HL-60/S4 treated with retinoic acid at 250 ng/mL for 4 days and 3 days (cell line): ENCODE results near the gene MUC20.
"Not testable (repeated sequence)": the region's sequence is repeated elsewhere in the genome, so short reads cannot be mapped to it uniquely, and the experiment has no call there.

Experiments
- in situ Hi-C: fragments of 300-500 bp; cut with MboI; formaldehyde crosslinking; loops from 2 replicates; pipeline ENCODE4 v1.7.0; 2022; ENCODE audit warnings: low sequenced_read_pairs

MUC20 gene, protein sequence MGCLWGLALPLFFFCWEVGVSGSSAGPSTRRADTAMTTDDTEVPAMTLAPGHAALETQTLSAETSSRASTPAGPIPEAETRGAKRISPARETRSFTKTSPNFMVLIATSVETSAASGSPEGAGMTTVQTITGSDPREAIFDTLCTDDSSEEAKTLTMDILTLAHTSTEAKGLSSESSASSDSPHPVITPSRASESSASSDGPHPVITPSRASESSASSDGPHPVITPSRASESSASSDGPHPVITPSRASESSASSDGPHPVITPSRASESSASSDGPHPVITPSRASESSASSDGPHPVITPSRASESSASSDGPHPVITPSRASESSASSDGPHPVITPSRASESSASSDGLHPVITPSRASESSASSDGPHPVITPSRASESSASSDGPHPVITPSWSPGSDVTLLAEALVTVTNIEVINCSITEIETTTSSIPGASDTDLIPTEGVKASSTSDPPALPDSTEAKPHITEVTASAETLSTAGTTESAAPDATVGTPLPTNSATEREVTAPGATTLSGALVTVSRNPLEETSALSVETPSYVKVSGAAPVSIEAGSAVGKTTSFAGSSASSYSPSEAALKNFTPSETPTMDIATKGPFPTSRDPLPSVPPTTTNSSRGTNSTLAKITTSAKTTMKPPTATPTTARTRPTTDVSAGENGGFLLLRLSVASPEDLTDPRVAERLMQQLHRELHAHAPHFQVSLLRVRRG

DNA sequence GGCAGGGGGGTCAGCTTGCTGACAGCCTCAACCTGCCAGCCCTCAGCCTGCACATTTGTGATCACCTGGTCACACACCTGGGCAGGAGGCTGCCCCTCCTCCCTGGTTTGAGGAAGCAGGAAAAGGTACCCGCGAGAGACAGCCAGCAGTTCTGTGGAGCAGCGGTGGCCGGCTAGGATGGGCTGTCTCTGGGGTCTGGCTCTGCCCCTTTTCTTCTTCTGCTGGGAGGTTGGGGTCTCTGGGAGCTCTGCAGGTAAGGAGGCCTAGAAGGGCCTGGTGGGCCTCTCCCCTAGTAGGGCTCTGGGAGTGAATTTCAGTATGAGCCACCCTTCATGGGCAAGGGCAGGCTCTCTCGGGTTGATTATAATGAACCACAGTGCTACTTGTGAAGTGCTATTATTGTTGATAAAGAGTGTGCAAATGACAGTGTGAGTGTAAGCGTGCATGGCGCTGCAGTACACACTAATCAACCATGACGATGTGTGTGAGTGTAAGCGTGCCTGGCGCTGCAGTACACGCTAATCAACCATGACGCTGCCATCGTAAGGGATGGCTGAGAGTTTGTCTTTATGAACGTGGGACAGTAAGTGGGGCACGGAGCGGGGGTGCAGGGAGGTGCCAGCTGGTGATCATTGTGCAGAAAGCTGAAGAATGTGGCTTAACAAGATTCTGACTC lies at the start of gene MUC20:
MUC20 (plus strand) TSS at position 148 of the 676 bp plus-strand sequence; CDS start at position 178, 30 bp downstream.
- in situ Hi-C loops = not testable (repeated sequence)

DNA sequence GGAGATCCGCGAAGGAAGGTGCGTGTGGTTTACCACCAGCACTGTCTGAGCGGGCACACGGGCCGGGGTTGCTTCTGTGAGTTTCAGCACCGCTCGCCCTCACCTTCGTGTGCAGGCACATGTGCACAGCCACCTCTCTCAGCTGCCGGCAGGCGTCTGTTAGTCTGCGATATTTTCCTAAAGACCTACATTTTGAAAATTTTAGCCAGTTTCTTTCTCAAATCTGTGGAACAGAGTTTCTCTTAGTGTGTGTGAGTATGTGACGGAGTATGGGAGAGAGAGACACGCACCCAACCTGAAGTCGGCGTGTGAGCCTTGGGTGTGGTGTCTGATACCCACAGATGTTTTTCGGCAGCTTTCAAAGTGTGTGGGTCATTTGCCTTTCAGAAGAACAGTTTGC lies 49.5 kb upstream of the MUC20 start:
- in situ Hi-C loops = not testable (repeated sequence)

DNA sequence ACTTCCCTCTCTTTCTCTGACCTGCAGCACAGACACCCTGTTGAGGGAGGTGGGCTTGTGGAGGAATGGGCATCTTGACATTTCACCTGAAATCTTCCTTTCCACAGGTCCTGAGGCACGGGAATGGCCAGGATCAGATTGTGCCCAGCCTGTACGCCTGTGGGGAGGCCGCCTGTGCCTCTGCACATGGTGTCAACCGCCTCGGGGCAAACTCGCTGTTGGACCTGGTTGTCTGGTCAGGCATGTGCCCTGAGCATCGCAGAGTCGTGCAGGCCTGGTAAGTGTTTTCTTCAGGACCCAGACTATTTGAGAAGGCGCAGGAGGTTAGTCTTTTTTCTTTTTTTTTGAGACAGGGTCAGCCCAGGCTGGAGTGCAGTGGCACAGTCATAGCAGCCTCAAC lies 47.1 kb upstream of the MUC20 start:
- in situ Hi-C loops = not testable (repeated sequence)

DNA sequence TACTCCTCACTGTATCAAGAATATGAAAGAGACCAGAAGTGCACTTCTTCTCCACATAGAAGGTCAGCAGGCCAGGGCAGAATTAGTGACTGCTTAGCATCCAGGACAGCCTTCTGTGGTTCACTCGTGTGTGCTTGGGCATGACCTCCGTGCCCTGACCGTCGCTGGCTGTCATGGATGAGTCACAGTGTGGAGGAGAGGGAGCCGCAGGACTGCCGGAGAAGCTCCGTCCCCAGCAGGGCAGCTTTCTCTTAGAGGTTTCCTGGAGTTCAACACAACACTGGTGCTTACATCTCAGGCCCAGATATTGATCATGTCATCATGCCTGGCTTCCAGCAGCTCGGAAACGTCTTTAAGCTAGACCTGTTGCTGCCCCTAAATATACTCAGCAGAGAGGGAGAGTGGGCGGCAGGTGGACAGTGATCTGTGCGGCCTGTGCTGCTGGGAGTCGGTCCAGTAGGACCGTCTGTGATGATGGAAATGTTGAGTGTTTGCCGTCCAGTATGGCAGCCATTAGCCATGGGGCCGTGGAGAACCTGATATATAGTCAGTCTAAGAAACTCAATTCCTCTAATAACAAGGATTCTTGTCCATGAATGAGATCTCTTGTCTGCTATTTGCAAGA lies 42.3 kb upstream of the MUC20 start:
- in situ Hi-C loops = not testable (repeated sequence)

DNA sequence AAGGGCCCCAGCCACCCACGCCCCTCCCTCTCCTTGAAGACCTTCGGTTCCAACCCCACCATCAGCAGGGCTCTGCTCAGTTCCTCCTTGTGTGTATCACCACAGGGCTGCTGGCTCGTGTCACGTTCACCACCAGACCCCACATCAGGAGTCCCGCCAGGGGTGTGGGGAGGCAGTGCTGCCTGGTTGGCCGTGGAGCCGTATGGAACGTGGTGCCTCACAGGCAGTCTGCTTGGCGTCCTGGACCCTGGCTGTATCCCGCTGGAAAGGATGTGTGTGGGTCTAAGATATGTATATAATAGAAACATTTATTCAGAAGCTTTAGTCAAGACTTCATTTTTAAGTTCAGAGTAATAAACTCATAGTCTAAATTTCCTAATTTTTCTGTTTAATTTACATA lies 40.1 kb upstream of the MUC20 start:
- in situ Hi-C loops = not testable (repeated sequence)

DNA sequence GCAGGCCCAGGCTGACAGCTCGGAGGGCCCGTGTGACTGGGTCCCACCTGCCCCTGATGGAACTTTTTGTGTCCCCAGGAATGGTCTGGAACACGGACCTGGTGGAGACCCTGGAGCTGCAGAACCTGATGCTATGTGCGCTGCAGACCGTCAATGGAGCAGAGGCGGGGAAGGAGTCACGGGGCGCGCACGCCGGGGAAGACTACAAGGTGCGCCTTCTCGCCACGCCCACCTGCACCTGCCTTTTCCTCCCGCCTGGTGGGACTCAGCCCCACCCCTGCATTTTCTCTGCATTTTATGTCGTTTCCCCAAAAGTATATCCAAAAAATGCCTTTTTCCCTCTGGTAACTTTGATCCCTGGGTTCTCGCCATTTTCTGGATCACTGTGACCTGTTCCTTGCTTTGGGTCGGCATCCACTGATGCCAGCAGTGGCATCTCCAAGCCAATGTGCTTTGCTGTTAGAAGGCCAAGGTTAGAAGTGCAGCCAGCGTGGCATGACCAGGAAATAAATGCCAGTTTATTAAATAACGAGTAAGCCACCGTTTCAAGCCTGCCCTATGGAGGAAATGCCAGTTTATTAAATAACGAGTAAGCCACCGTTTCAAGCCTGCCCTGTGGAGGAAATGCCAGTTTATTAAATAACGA lies 39.2 kb upstream of the MUC20 start:
- in situ Hi-C loops = not testable (repeated sequence)

DNA sequence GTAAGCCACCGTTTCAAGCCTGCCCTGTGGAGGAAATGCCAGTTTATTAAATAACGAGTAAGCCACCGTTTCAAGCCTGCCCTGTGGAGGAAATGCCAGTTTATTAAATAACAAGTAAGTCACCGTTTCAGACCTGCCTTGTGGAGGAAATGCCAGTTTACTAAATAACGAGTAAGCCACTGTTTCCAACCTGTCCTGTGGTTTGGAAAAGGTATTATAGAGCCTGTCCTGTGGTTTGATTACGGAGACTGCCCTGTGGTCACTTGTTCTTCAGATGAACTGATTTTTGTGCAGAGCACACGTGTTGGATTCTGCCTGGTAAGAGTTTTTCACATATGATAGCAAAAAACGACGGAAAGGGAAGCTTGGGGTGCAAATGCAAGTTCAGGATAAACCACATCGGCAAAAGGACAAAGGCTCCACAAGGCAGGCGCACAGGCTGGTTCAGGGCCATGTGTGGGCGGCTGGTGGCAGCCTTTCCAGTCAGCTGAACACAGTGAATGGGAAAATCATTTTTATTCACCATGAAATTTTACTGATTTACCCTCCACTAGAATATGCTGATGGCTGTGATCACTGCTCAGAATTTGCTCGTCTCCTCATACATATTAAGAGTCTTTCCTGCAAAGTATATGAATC lies 38.6 kb upstream of the MUC20 start:
- in situ Hi-C loops = not testable (repeated sequence)

DNA sequence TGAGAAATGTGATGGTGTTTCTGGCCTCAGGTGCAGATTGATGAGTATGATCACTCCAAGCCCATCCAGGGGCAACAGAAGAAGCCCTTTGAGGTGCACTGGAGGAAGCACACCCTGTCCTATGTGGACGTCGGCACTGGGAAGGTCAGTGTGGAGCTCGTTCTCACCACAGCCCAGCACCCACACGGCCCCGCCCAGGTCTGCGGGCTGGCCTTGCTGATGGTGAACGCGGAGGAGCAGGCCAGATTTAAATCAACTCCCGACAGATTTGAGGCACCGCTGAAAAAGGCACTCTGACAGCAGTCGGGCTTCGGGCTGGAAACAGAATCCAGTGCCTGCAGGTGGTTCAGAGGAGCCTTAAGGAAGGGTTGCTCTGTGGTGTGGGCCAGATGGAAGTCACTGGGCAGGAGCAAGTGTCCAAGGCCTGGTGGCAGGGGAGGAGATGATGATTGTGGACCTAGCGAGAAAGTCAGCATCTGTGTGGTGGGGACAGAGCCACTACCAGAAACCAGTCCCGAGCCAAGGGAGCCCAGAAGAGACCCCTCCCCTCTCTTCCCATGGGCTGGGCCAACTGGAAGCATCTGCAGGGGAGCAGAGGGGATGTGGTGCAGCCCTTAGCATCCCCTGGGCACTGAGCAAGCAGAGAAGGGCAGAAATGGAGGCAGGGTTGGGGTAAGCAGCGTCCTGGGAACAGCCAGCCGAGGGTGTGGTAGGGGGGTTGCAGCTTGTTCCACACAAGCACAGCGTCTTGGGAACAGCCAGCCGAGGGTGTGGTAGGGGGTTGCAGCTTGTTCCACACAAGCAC lies 36.9 kb upstream of the MUC20 start:
- in situ Hi-C loops = not testable (repeated sequence)

DNA sequence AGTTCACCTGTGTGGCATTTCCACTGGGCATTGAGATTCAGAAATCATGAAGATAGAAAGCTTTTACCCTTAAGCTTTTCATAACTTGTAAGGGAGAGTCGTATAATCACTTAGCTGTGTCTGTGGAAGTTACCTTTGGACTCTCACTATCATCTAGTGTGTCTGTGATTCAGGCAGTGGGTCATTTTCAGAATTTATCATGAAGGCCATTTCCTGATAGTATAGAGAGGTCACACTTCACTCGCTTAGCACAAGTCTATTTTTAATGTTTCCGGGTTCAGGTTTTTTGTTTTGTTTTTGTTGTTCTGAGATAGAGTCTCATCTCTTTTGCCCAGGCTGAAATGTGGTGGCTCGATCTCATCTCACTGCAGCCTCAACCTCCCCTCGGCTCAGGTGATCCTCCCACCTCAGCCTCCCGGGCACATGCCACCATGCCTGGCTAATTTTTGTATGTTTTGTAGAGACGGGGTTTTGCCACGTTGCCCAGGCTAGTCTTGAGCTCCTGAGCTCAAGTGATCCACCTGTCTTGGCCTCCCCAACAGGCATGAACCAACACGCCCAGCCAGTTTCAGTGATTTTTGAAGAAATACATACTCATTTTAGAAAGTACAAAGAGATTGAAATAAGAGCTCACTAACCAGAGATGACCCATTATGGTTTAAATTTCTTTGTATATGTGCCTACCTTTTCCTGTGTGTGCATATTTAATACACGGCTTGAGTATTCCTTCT lies 36.1 kb upstream of the MUC20 start:
- in situ Hi-C loops = not testable (repeated sequence)

DNA sequence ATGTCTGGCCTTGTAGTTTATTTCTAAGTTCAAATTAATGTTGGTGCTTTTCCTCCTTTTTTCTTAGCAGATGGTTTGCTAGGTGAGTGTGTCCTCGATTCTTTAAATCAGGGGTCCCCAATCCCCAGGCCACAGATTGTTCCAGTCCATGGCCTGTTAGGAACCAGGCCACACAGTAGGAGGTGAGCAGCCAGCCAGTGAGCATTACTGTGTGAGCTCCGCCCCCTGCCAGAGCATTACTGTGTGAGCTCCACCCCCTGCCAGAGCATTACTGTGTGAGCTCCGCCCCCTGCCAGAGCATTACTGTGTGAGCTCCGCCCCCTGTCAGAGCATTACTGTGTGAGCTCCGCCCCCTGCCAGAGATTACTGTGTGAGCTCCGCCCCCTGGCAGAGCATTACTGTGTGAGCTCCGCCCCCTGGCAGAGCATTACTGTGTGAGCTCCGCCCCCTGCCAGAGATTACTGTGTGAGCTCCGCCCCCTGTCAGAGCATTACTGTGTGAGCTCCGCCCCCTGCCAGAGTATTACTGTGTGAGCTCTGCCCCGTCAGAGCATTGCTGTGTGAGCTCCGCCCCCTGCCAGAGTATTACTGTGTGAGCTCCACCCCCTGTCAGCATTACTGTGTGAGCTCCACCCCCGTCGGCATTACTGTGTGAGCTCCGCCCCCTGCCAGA lies 34.1 kb upstream of the MUC20 start:
- in situ Hi-C loops = not testable (repeated sequence)

DNA sequence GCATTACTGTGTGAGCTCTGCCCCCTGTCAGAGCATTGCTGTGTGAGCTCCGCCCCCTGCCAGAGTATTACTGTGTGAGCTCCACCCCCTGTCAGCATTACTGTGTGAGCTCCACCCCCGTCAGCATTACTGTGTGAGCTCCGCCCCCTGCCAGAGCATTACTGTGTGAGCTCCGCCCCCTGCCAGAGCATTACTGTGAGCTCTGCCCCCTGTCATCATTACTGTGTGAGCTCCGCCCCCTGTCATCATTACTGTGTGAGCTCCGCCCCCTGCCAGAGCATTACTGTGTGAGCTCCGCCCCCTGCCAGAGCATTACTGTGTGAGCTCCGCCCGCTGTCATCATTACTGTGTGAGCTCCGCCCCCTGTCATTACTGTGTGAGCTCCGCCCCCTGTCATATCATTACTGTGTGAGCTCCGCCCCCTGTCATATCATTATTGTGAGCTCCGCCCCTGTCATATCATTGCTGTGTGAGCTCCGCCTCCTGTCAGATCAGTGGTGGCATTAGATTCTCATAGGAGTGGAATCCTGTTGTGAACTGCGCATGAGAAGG lies 33.5 kb upstream of the MUC20 start:
- in situ Hi-C loops = not testable (repeated sequence)

DNA sequence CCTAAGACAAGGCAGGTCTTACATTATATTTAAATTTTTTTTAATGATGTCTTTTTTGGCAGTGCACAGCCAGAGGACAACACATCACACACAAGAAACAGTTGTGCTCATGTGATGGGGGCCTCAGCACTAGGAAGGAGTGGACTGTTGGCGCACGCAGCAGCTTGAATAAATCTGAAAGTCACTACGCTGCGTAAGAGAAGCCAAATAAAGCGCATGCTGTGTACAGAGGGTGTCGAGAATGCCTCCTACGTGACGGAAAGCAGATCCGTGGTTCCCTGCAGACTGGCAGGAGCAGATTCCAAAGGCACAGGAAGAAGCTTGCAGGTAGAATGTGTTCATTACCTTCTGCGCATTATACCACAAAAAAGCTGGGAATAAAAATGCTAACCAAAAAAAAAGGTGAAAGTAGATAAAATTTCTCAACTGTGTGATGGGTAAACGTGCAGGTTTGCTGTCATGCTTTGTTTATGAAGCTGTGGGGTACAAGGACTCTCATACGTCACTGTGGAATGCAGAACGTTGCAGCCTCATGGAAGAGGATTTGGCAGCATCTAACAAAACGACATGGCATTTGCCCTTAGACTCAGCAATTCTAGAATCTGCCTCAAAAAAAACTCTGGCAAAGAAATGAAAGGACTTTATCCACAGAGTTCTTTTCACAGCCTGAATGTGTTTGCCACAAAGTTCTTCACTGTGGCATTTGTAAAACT lies 32.2 kb upstream of the MUC20 start:
- in situ Hi-C loops = not testable (repeated sequence)

DNA sequence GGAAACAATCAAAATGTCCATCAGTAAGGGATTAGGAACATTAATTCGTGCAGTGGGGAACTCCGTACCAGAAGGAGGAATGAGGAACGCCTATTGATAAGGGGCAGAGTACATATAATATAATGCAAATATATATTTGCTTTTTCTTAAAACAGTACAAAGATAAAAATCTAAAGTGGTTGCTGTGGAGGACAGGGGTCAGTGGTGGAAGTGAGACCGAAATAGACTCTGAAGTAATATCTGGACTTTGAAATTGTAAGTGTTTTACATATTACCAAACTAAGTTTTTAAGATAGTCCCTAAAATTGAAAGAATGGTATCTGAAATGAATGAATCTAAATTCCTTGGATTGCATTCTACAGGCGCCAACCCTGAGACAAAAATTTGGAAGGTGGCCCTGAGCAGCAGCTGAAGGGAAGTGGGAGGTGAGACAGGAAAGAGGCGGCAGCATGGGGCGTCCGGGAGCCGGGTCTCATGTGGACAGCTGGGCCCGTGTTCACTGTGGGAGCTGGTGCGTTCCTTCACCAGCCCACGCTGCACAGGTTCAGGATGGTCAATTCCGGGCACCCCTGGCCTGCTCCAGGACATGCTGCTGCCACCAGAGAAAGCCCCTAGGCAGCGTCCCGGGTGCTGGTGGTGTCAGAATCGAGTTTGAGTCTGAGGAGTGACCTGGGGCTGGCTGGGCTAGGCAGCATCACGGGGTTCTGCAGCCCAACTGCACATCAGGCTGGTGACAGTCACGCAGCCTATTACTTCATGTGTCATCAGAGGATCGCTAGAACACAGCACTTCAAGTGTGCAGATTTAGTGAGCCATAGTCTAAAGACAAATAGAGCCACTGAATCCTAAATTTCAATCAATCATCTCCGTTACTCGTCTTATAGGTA lies 31.4 kb upstream of the MUC20 start:
- in situ Hi-C loops = not testable (repeated sequence)

DNA sequence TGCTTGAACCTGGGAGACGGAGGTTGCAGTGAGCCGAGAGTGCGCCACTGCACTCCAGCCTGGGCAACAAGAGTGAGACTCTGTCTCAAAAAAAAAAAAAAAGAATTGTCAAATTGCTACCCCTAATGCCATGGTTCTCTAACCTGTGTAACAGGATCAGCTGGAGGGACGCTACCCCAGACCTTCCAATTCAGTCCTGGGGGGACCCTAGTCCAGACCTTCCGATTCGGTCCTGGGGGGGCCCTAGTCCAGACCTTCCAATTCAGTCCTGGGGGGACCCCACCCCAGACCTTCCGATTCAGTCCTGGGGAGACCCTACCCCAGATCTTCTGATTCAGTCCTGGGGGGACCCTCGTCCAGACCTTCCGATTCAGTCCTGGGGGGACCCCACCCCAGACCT lies 29.8 kb upstream of the MUC20 start:
- in situ Hi-C loops = no loop called here

DNA sequence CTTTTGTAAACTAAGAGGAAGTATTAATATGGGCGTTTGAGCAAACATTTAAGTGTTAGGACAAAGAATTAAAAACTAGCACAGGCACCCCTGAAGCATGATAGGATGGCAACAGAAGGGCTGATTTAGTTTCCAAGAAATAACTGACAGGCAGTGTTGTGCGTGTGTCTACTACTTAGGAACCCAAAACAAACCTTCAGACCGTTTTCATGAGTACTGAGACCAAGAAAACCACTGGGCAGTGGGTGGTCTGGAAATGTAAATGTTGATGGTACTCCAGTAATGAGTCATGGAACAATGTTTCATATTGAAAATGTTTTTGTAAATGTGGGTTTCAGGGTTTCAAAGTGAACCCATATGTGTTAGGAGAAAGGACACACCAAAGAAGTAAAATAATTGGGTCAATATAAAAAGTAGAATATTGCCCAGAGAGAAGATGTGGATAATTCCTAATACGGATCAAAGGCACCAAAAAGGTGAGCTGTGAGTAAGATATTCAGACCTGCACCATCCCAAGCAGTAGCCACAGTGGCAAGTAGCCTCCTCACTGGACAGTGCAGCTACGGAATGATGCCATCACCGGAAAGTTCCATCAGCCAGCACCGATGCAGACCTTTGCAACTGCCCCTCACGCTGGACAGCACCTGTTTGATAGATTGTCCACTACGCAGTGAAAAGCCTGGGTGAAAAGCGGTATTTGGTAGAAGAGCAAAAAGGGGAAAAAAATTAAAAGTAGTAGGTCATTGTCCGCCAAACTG lies 29.0 kb upstream of the MUC20 start:
- in situ Hi-C loops = not testable (repeated sequence)

DNA sequence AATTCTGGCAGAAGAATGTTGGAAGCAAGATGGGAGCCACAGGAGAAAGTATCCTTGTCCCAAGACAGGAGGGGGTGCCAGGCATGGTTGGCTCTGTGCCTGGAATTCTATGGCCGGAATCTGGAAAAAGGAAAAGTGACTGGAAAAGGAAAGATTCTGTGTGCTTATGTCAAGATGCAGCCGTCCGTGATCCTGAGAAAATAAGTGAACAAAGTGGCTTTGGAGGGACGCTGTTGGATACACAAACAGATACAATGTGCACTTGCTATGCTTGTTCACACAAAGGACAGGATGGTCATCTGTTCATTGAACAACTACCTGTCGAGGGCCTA lies 28.5 kb upstream of the MUC20 start:
- in situ Hi-C loops = no loop called here
